Body of pancreas (tissue), 4 donors: Measurements from ENCODE around the gene USH2A. TPM values are rescaled to one million over a fixed set of nuclear protein-coding genes. Genes with fewer than 3 reads are reported as not detected.

Experiments used
- ATAC-seq: fragments of 150-250 bp; one replicate; pipeline ENCODE4 v1.9.1; 2016
- DNase-seq, 4 donors: peaks; one replicate each; pipeline ENCODE4 v3.0.0-alpha.2; 2019
- H3K27ac ChIP-seq, 4 donors: fragments of 200-600 bp; sonication (generic); 1 replicate in 3 of 4; 2 replicates in 1 of 4; pipeline versions ENCODE4 v1.5.1 to v1.6.1; 2016 to 2019; ENCODE audit warnings: mild to moderate bottlenecking in 1 of 4, mixed read lengths in 1 of 4, moderate library complexity in 1 of 4
- H3K27me3 ChIP-seq, 2 donors: fragments of 200-600 bp; sonication (generic); one replicate each; pipeline ENCODE4 v1.6.0; 2016; ENCODE audit warnings: mild to moderate bottlenecking in 1 of 2
- H3K36me3 ChIP-seq, 2 donors: fragments of 200-600 bp; sonication (generic); replicated peaks in 1 of 2; 2 replicates each; pipeline ENCODE4 v1.5.1; 2016; ENCODE audit warnings: low read depth in 2 of 2; ENCODE audit not compliant: insufficient read depth in 1 of 2
- H3K4me1 ChIP-seq: fragments of 200-600 bp; sonication (generic); one replicate; pipeline ENCODE4 v1.6.0; 2016
- H3K4me3 ChIP-seq, 2 donors: fragments of 200-600 bp; sonication (generic); 1 replicate in 1 of 2; 2 replicates in 1 of 2; pipeline ENCODE4 v1.5.1; 2016 to 2019
- H3K9me3 ChIP-seq, 3 donors: fragments of 200-600 bp; sonication (generic); 1 replicate in 2 of 3; 2 replicates in 1 of 3; pipeline ENCODE4 v1.5.1; 2016
- POLR2A ChIP-seq, 3 donors: fragments of 450-650 bp; IDR thresholded peaks; one replicate each; pipeline ENCODE4 v1.6.1; 2016; ENCODE audit warnings: antibody characterized with exemption in 3 of 3, mild to moderate bottlenecking in 2 of 3
- WGBS, 2 donors: methylation state at CpG; one replicate each; pipeline ENCODE4 v1.1.5; 2017; 5-methylcytosine and 5-hydroxymethylcytosine counted together
- intact Hi-C: fragments of 100-400 bp; cut with DNase I; formaldehyde crosslinking; loops from one replicate; pipeline ENCODE4 v1.15.1; 2023
- total RNA-seq, 2 donors: library from RNA; depleted of rRNA; stranded (reverse); fragments of >200 nt; gene quantifications; one replicate each; pipeline ENCODE4 v1.1.0, GENCODE V29; 2016
- TF ChIP-seq, protein P1 (sequence below), 7 experiments: fragments of 450-650 bp in 4 of 7; fragments of 200-600 bp in 3 of 7; sonication (generic) in 3 of 7; IDR thresholded peaks; one replicate each; pipeline ENCODE4 v1.5.1; 2016 to 2019; ENCODE audit warnings: antibody characterized with exemption in 7 of 7

Gene USH2A
- total RNA-seq, 2 donors from 2014 or later = 0.26 to 0.33 TPM

DNA sequence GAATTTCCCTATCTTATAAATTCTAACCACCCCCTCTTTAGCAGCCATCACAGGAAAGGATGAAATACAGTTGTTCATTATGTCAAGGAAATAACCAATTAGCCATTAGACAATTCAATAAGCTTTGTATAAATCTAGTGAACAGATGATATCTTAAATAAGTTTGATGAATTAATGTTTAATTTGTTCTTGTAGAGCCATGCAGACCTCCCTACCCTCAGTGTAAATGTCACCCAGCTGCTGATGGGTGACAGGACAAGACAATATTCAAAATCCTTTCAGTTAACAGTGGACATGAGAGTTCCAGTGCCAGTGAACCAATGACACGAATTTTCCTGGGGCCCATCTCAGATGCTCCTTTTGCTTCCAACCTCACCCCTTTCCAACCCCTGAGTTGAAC, 460.2 kb downstream of the USH2A start:
- no peak for DNase-seq
- H3K36me3 ChIP-seq = no peaks in the 10 kb centered on the region

DNA sequence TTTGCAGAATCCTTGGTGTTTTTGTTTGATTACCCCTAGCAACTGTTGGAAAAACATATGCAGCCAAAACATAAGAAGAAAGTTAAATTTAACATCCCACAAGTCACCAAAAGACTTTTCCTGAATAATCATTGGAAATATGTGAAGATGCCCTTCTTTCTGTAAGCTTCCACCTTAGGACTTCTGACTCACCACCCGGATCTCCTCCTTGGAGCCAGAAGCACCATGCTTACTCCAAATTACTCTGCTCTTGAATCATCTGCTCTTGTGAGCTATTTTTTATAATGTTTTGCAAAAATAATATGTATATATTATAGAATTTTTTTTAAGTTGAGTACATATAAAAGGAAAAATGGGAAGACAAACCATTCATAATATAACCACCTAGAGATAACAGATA, 464.4 kb downstream of the USH2A start:
- Histone ChIP-seq H3K27me3 (no peaks in the 10 kb centered on the region), H3K4me1 (no peaks in the 10 kb centered on the region), H3K36me3 (no peaks in the 10 kb centered on the region), H3K9me3 (no peaks in the 10 kb centered on the region), H3K4me3 (no peak overlapping the region), H3K27ac (no peak overlapping the region)
- DNase-seq = no peak
- 52 to 73% methylated on average over 1 of the region's 1 CpG for WGBS, 2 donors
- ATAC-seq = no peak
- TF ChIP-seq, protein P1, sequence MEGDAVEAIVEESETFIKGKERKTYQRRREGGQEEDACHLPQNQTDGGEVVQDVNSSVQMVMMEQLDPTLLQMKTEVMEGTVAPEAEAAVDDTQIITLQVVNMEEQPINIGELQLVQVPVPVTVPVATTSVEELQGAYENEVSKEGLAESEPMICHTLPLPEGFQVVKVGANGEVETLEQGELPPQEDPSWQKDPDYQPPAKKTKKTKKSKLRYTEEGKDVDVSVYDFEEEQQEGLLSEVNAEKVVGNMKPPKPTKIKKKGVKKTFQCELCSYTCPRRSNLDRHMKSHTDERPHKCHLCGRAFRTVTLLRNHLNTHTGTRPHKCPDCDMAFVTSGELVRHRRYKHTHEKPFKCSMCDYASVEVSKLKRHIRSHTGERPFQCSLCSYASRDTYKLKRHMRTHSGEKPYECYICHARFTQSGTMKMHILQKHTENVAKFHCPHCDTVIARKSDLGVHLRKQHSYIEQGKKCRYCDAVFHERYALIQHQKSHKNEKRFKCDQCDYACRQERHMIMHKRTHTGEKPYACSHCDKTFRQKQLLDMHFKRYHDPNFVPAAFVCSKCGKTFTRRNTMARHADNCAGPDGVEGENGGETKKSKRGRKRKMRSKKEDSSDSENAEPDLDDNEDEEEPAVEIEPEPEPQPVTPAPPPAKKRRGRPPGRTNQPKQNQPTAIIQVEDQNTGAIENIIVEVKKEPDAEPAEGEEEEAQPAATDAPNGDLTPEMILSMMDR (IDR thresholded peaks at IDR 0.05) = no peak
- TF ChIP-seq POLR2A (IDR thresholded peaks at IDR 0.05) = no peak
- intact Hi-C loops = no loop called here

More for the DNA sequence above, 460.2 kb downstream of the USH2A start:
- Histone ChIP-seq H3K27me3 (no peaks in the 10 kb centered on the region), H3K9me3 (no peaks in the 10 kb centered on the region), H3K4me1 (no peaks in the 10 kb centered on the region), H3K4me3 (no peak overlapping the region), H3K27ac (no peak overlapping the region)
- 27 to 45% methylated on average over 1 of the region's 1 CpG for WGBS, 2 donors
- no peak for TF ChIP-seq POLR2A (IDR thresholded peaks at IDR 0.05)
- TF ChIP-seq, protein P1 (IDR thresholded peaks at IDR 0.05) = no peak
- intact Hi-C loops = no loop called here
- ATAC-seq = no peak

DNA sequence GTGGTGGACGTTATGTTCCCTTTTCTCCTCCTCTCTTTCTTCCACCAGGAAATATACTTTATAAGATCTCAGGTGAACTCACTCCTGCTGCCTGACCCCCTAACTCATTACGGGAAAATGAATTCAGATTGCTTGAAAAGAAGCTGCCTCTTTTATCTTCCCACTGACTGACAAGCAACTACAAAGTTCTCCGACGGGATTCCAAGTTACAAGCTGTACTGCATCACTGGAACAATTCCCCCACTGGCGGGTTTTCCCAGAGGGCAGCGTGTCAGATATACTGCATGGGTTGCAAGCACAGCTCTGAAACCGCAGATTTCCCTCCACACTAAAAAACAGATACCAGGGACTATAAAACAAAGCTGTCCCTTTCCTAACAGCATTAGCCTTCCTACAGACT, 465.6 kb downstream of the USH2A start:
- H3K4me3 ChIP-seq = no peak overlapping the region
- WGBS, 2 donors = 20 to 24% methylated on average over 7 of the region's 7 CpGs
- intact Hi-C loops = no loop called here
- TF ChIP-seq POLR2A (IDR thresholded peaks at IDR 0.05) = no peak
- TF ChIP-seq, protein P1 (IDR thresholded peaks at IDR 0.05) = no peak
- H3K36me3 ChIP-seq = no peaks in the 10 kb centered on the region
- H3K27ac ChIP-seq = no peak overlapping the region
- H3K9me3 ChIP-seq = no peaks in the 10 kb centered on the region
- H3K27me3 ChIP-seq = no peaks in the 10 kb centered on the region
- no peaks in the 10 kb centered on the region for H3K4me1 ChIP-seq
- DNase-seq (no peak), ATAC-seq (no peak)

DNA sequence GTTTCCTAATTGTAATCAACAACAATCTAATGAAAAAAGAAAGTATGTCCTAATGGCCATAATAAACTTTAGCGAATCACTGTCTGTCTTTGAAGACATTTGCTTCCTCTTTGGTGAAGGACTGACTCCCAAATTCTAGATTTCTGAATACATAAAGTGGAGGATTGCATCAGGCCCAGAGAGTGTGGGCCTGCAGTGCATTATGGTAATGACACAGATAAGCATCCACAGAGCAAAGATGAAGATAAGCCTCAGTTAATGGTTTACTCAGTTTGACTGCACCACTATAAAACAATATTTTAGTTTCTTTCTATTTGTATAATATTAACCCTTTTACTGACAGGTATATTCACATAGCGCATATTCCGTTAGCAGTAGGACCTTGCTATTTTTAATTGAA, 490.7 kb downstream of the USH2A start:
- H3K9me3 ChIP-seq = no peaks in the 10 kb centered on the region
- no peaks in the 10 kb centered on the region for H3K36me3 ChIP-seq
- 70 to 73% methylated on average over 3 of the region's 3 CpGs for WGBS, 2 donors
- TF ChIP-seq, protein P1 (IDR thresholded peaks at IDR 0.05) = no peak
- no peak for TF ChIP-seq POLR2A (IDR thresholded peaks at IDR 0.05)
- no peak overlapping the region for H3K27ac ChIP-seq
- intact Hi-C loops = no loop called here
- no peaks in the 10 kb centered on the region for H3K4me1 ChIP-seq
- no peak overlapping the region for H3K4me3 ChIP-seq
- ATAC-seq (no peak), DNase-seq (no peak)
- no peaks in the 10 kb centered on the region for H3K27me3 ChIP-seq

DNA sequence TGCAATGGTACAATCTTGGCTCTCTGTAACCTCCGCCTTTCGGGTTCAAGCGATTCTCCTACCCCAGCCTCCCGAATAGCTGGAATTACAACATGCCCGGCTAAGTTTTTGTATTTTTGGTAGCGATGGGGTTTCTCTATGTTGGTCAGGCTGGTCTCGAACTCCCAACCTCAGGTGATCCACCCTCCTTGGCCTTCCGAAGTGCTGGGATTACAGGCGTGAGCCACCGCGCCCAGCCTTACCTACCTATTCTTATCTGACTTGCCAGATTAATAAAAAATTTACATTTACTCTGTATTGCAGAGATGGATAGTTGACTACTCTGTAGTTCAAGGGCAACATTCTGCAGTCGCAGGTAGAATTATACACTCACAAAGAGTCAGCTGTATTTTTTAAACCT, 496.6 kb downstream of the USH2A start:
- Histone ChIP-seq H3K27ac (no peak overlapping the region), H3K4me3 (no peak overlapping the region), H3K36me3 (no peaks in the 10 kb centered on the region), H3K9me3 (no peaks in the 10 kb centered on the region), H3K4me1 (no peaks in the 10 kb centered on the region), H3K27me3 (no peaks in the 10 kb centered on the region)
- no peak for DNase-seq
- intact Hi-C loops = no loop called here
- WGBS, 2 donors = 85 to 86% methylated on average over 12 of the region's 12 CpGs
- no peak for ATAC-seq
- no peak for TF ChIP-seq POLR2A (IDR thresholded peaks at IDR 0.05)
- TF ChIP-seq, protein P1 (IDR thresholded peaks at IDR 0.05) = no peak
